G401.6 (cell line): Measurements from ENCODE around the gene IRX3.

Experiments used
- FAIRE-seq: peaks from 2 replicates; lab custom pipeline; 2012; peaks lifted over from hg19 to GRCh38; lab: Jason Lieb, UNC

IRX3 gene

GRCh38 chr16:54290833-54291655 is 4.5 kb upstream of the IRX3 start:
- FAIRE-seq = no peak

- no peak for FAIRE-seq
Observed at GRCh38 chr16:54289945-54290832, 3.6 kb upstream of the IRX3 start.

GRCh38 chr16:54289242-54289944 is 2.8 kb upstream of the IRX3 start:
- FAIRE-seq = no peak

- FAIRE-seq = no peak
Observed at GRCh38 chr16:54288835-54289241, 2.3 kb upstream of the IRX3 start.

GRCh38 chr16:54288030-54288834 is 1.6 kb upstream of the IRX3 start:
- FAIRE-seq = no peak

GRCh38 chr16:54287131-54288029 is 793 bp upstream of the IRX3 start:
- no peak for FAIRE-seq

GRCh38 chr16:54286090-54286365 is 559 bp downstream of the IRX3 start:
- no peak for FAIRE-seq

- FAIRE-seq = no peak
Observed at GRCh38 chr16:54285414-54286089, 1.0 kb downstream of the IRX3 start.

GRCh38 chr16:54284931-54285413 is 1.6 kb downstream of the IRX3 start:
- no peak for FAIRE-seq

- no peak for FAIRE-seq
Observed at GRCh38 chr16:54284319-54284930, 2.2 kb downstream of the IRX3 start.

GRCh38 chr16:54283725-54284318 is 2.8 kb downstream of the IRX3 start:
- FAIRE-seq = no peak

- no peak for FAIRE-seq
Observed at GRCh38 chr16:54282928-54283724, 3.5 kb downstream of the IRX3 start.

- no peak for FAIRE-seq
Observed at GRCh38 chr16:54282202-54282927, 4.2 kb downstream of the IRX3 start.

GRCh38 chr16:54281535-54282201 is 4.9 kb downstream of the IRX3 start:
- FAIRE-seq = no peak

GRCh38 chr16:54280751-54281150 is 5.8 kb downstream of the IRX3 start:
- no peak for FAIRE-seq

- FAIRE-seq = no peak
Observed at GRCh38 chr16:54277845-54278703, 8.5 kb downstream of the IRX3 start.
